HUES48 (cell line): ENCODE data around the gene DGCR6L.
"Not testable (repeated sequence)": the region's sequence is repeated elsewhere in the genome, so short reads cannot be mapped to it uniquely, and the experiment has no call there.

Experiments
- H3K27ac ChIP-seq: one replicate; pipeline ENCODE4 v1.7.0; 2013; ENCODE audit warnings: low read depth, low read length, inconsistent platforms
- H3K27me3 ChIP-seq: 2 replicates; pipeline ENCODE4 v1.6.1; 2013; ENCODE audit warnings: mild to moderate bottlenecking, low read length; ENCODE audit not compliant: control insufficient read depth, insufficient read depth
- H3K36me3 ChIP-seq: 2 replicates; pipeline ENCODE4 v1.6.1; 2013; ENCODE audit warnings: low read length; ENCODE audit not compliant: control insufficient read depth, insufficient read depth
- H3K4me1 ChIP-seq: 2 replicates; pipeline ENCODE4 v1.6.1; 2013; ENCODE audit warnings: mild to moderate bottlenecking, low read length; ENCODE audit not compliant: control insufficient read depth, insufficient read depth
- H3K4me3 ChIP-seq: 2 replicates; pipeline ENCODE4 v1.5.1; 2013; ENCODE audit warnings: mild to moderate bottlenecking, low read depth, low read length
- H3K9ac ChIP-seq: 2 replicates; pipeline ENCODE4 v1.6.1; 2013; ENCODE audit warnings: mild to moderate bottlenecking, low read depth, low read length, moderate library complexity
- H3K9me3 ChIP-seq: 2 replicates; pipeline ENCODE4 v1.6.1; 2013; ENCODE audit warnings: low read length; ENCODE audit not compliant: control insufficient read depth, insufficient read depth

DGCR6L gene

GRCh38 chr22:20319745-20320658, at the start of gene DGCR6L:
Gene DGCR6L, minus strand, starts transcription at chr22:20320060. Its CDS starts 72 bp downstream, at chr22:20319988.
- peak within 1 kb of the TSS; percentile 94 for H3K4me3 ChIP-seq
- peaks cover 16% of the 10 kb centered on the region for H3K4me1 ChIP-seq
- H3K27ac ChIP-seq: peak within 1 kb of the TSS; percentile 81
- H3K9ac ChIP-seq: peak within 1 kb of the TSS; percentile 68
- no peaks in the 10 kb centered on the region for H3K9me3 ChIP-seq
- H3K27me3 ChIP-seq: no peaks in the 10 kb centered on the region
- H3K36me3 ChIP-seq: no peaks in the 10 kb centered on the region

- H3K36me3 ChIP-seq, H3K27ac ChIP-seq, H3K4me1 ChIP-seq, H3K9me3 ChIP-seq, H3K9ac ChIP-seq, H3K27me3 ChIP-seq, H3K4me3 ChIP-seq: not testable (repeated sequence)
These were observed 49.0 kb upstream of the DGCR6L start for GRCh38 chr22:20368875-20369274.

- not testable (repeated sequence) for H3K27me3 ChIP-seq, H3K4me1 ChIP-seq, H3K9ac ChIP-seq, H3K27ac ChIP-seq, H3K36me3 ChIP-seq, H3K9me3 ChIP-seq, H3K4me3 ChIP-seq
These were observed 47.0 kb upstream of the DGCR6L start for GRCh38 chr22:20366841-20367240.

GRCh38 chr22:20364335-20365260, 44.7 kb upstream of the DGCR6L start:
- not testable (repeated sequence) for H3K9ac ChIP-seq, H3K27me3 ChIP-seq, H3K4me1 ChIP-seq, H3K9me3 ChIP-seq, H3K4me3 ChIP-seq, H3K27ac ChIP-seq, H3K36me3 ChIP-seq

- H3K4me3 ChIP-seq, H3K27me3 ChIP-seq, H3K9ac ChIP-seq, H3K4me1 ChIP-seq, H3K9me3 ChIP-seq, H3K27ac ChIP-seq, H3K36me3 ChIP-seq: not testable (repeated sequence)
These were observed 42.5 kb upstream of the DGCR6L start for GRCh38 chr22:20362403-20362802.

GRCh38 chr22:20361752-20362229, 41.9 kb upstream of the DGCR6L start:
- H3K9ac ChIP-seq, H3K27me3 ChIP-seq, H3K9me3 ChIP-seq, H3K36me3 ChIP-seq, H3K4me3 ChIP-seq, H3K27ac ChIP-seq, H3K4me1 ChIP-seq: not testable (repeated sequence)

DNA sequence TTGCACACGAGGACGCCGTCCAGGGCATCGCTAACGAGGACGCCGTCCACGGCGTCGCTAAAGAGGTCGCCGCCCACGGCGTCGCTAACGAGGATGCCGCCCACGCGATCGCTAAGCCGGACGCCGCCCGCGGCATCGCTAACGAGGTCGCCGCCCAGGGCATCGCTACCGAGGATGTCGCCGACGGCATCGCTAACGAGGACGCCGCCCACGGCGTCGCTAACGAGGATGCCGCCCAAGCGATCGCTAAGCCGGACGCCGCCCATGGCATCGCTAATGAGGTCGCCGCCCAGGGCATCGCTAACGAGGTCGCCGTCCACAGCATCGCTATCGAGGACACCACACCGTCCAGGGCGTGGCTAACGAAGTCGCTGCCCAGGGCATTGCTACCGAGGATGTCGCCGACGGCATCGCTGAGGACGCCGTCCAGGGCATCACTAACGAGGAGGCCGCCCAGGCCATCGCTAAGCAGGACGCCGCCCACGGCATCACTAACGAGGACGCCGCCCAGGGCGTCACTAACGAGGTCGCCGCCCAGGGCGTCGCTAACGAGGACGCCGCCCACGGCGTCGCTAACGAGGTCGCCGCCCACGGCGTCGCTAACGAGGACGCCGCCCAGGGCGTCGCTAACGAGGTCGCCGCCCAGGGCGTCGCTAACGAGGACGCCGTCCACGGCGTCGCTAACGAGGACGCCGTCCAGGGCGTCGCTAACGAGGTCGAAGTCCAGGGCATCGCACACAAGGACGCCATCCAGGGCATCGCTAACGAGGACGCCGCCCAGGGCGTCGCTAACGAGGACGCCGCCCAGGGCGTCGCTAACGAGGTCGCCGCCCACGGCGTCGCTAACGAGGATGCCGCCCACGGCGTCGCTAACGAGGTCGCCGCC, 41.2 kb upstream of the DGCR6L start:
- H3K4me1 ChIP-seq, H3K9me3 ChIP-seq: not testable (repeated sequence)

GRCh38 chr22:20360261-20360660, 40.4 kb upstream of the DGCR6L start:
- H3K27me3 ChIP-seq, H3K9me3 ChIP-seq, H3K9ac ChIP-seq, H3K4me3 ChIP-seq, H3K4me1 ChIP-seq, H3K27ac ChIP-seq, H3K36me3 ChIP-seq: not testable (repeated sequence)

More for the DNA sequence above, 41.2 kb upstream of the DGCR6L start:
- not testable (repeated sequence) for H3K36me3 ChIP-seq, H3K4me3 ChIP-seq, H3K27me3 ChIP-seq, H3K27ac ChIP-seq, H3K9ac ChIP-seq

- not testable (repeated sequence) for H3K9ac ChIP-seq, H3K27ac ChIP-seq, H3K36me3 ChIP-seq, H3K4me1 ChIP-seq, H3K4me3 ChIP-seq, H3K27me3 ChIP-seq, H3K9me3 ChIP-seq
These were observed 38.8 kb upstream of the DGCR6L start for GRCh38 chr22:20358503-20359239.

- not testable (repeated sequence) for H3K27ac ChIP-seq, H3K9me3 ChIP-seq, H3K27me3 ChIP-seq, H3K4me1 ChIP-seq, H3K36me3 ChIP-seq, H3K4me3 ChIP-seq, H3K9ac ChIP-seq
These were observed 38.1 kb upstream of the DGCR6L start for GRCh38 chr22:20357967-20358366.
